Neural progenitor cell (in vitro differentiated cells): Measurements from ENCODE around the gene SLAMF9. TPM values are rescaled to one million over a fixed set of nuclear protein-coding genes. Genes with fewer than 3 reads are reported as not detected.

Experiments
- DNase-seq: peaks from one replicate; pipeline ENCODE4 v3.0.0-alpha.2; 2016; ENCODE audit warnings: low spot score
- H2AFZ ChIP-seq: fragments of 200-600 bp; sonication (generic); replicated peaks from 2 replicates; pipeline ENCODE4 v1.6.1; 2016; ENCODE audit warnings: antibody characterized with exemption
- H3F3A ChIP-seq: fragments of 200-600 bp; sonication (generic); 2 replicates; pipeline ENCODE4 v1.6.1; 2016; ENCODE audit warnings: antibody characterized with exemption, low read depth
- H3K27ac ChIP-seq: fragments of 200-600 bp; sonication (generic); 2 replicates; pipeline ENCODE4 v1.5.1; 2016; ENCODE audit warnings: mild to moderate bottlenecking
- H3K27me3 ChIP-seq: fragments of 200-600 bp; sonication (generic); 2 replicates; pipeline ENCODE4 v1.6.1; 2016; ENCODE audit warnings: mild to moderate bottlenecking, moderate library complexity
- H3K36me3 ChIP-seq: fragments of 200-600 bp; sonication (generic); 2 replicates; pipeline ENCODE4 v1.5.1; 2016
- H3K4me1 ChIP-seq: fragments of 200-600 bp; sonication (generic); 2 replicates; pipeline ENCODE4 v1.6.1; 2016; ENCODE audit warnings: mixed run types
- H3K4me2 ChIP-seq: fragments of 200-600 bp; sonication (generic); 2 replicates; pipeline ENCODE4 v1.6.1; 2016
- H3K4me3 ChIP-seq: fragments of 200-600 bp; sonication (generic); 2 replicates; pipeline ENCODE4 v1.5.1; 2016
- H3K79me2 ChIP-seq: fragments of 200-600 bp; sonication (generic); 2 replicates; pipeline ENCODE4 v1.6.1; 2016; ENCODE audit warnings: low read depth
- H3K9ac ChIP-seq: fragments of 200-600 bp; sonication (generic); 2 replicates; pipeline ENCODE4 v1.6.1; 2016
- H3K9me3 ChIP-seq: fragments of 200-600 bp; sonication (generic); 2 replicates; pipeline ENCODE4 v1.5.1; 2016; ENCODE audit warnings: low read depth
- H4K20me1 ChIP-seq: fragments of 200-600 bp; sonication (generic); 2 replicates; pipeline ENCODE4 v1.6.1; 2016; ENCODE audit warnings: low read depth
- H3K27ac Mint-ChIP-seq: 3 replicates; pipeline ENCODE4 v1.8.0; 2021; ENCODE audit warnings: mixed read lengths
- H3K27me3 Mint-ChIP-seq: 2 replicates; pipeline ENCODE4 v1.8.0; 2022; ENCODE audit warnings: low read depth, mild to moderate bottlenecking, inconsistent platforms, moderate library complexity, mixed read lengths; ENCODE audit not compliant: insufficient read depth
- H3K36me3 Mint-ChIP-seq: 3 replicates; pipeline ENCODE4 v1.8.0; 2021; ENCODE audit warnings: mixed read lengths
- H3K4me1 Mint-ChIP-seq: 3 replicates; pipeline ENCODE4 v1.8.0; 2021; ENCODE audit warnings: mixed read lengths
- H3K4me3 Mint-ChIP-seq: 3 replicates; pipeline ENCODE4 v1.8.0; 2021; ENCODE audit warnings: mild to moderate bottlenecking, moderate library complexity, mixed read lengths
- H3K9me3 Mint-ChIP-seq: 3 replicates; pipeline ENCODE4 v1.8.0; 2020; ENCODE audit warnings: mixed read lengths
- CTCF ChIP-seq: fragments of 200-600 bp; sonication (generic); IDR thresholded peaks from 2 replicates; pipeline ENCODE4 v1.5.1; 2017; ENCODE audit warnings: antibody characterized with exemption, mild to moderate bottlenecking
- EZH2 ChIP-seq: fragments of 200-600 bp; sonication (generic); IDR thresholded peaks from 2 replicates; pipeline ENCODE4 v1.6.1; 2017; ENCODE audit warnings: antibody characterized with exemption, mild to moderate bottlenecking, moderate library complexity
- EZH2phosphoT487 ChIP-seq: fragments of 200-600 bp; sonication (generic); IDR thresholded peaks from 2 replicates; pipeline ENCODE4 v1.6.1; 2017; ENCODE audit warnings: antibody characterized with exemption
- total RNA-seq: library from RNA; depleted of rRNA; stranded (reverse); fragments of >200 nt; gene quantifications from 2 replicates; pipeline ENCODE4 v1.2.3, GENCODE V29; 2015; ENCODE audit warnings: low replicate concordance

The SLAMF9 gene
- total RNA-seq, 1 donor from 2014 or later = not detected

- H3K9me3 Mint-ChIP-seq = peaks cover 3% of the 10 kb centered on the region
- H3K27me3 ChIP-seq = peaks cover 2% of the 10 kb centered on the region
- DNase-seq = no peak
- no peak overlapping the region for H3K4me3 ChIP-seq
- H3K27ac ChIP-seq = no peak overlapping the region
- peaks cover 8% of the 10 kb centered on the region for H3K27me3 Mint-ChIP-seq
- H3K4me2 ChIP-seq = no peak overlapping the region
- no peak overlapping the region for H3K9ac ChIP-seq
- peaks cover 16% of the 10 kb centered on the region for H3K4me1 ChIP-seq
- H4K20me1 ChIP-seq = no peaks in the 10 kb centered on the region
- no peak overlapping the region for H3K27ac Mint-ChIP-seq
- TF ChIP-seq EZH2phosphoT487 = no peak
- no peak for TF ChIP-seq CTCF
- TF ChIP-seq EZH2 = no peak
- no peak overlapping the region for H3K4me3 Mint-ChIP-seq
- peaks cover 17% of the 10 kb centered on the region for H3K4me1 Mint-ChIP-seq
- no peaks in the 10 kb centered on the region for H3K36me3 Mint-ChIP-seq
- H3K79me2 ChIP-seq = no peaks in the 10 kb centered on the region
- H3K36me3 ChIP-seq = no peaks in the 10 kb centered on the region
- no peak overlapping the region for H2AFZ ChIP-seq
- H3K9me3 ChIP-seq = no peaks in the 10 kb centered on the region
- peaks cover 17% of the 10 kb centered on the region for H3F3A ChIP-seq
Observed at GRCh38 chr1:159962176-159962575, 8.1 kb upstream of the SLAMF9 start.

- no peaks in the 10 kb centered on the region for H3K79me2 ChIP-seq
- Mint-ChIP-seq H3K4me1 (peaks cover 17% of the 10 kb centered on the region), H3K9me3 (peaks cover 2% of the 10 kb centered on the region), H3K4me3 (no peak overlapping the region), H3K27me3 (peaks cover 8% of the 10 kb centered on the region), H3K27ac (no peak overlapping the region), H3K36me3 (no peaks in the 10 kb centered on the region)
- H3K9ac ChIP-seq = no peak overlapping the region
- no peaks in the 10 kb centered on the region for H3K36me3 ChIP-seq
- H3F3A ChIP-seq = peaks cover 17% of the 10 kb centered on the region
- H3K9me3 ChIP-seq = no peaks in the 10 kb centered on the region
- H4K20me1 ChIP-seq = no peaks in the 10 kb centered on the region
- H2AFZ ChIP-seq = no peak overlapping the region
- DNase-seq = no peak
- TF ChIP-seq EZH2 = no peak
- no peak for TF ChIP-seq CTCF
- no peak for TF ChIP-seq EZH2phosphoT487
- H3K4me1 ChIP-seq = peaks cover 16% of the 10 kb centered on the region
- H3K4me3 ChIP-seq = no peak overlapping the region
- no peak overlapping the region for H3K27ac ChIP-seq
- no peak overlapping the region for H3K4me2 ChIP-seq
- H3K27me3 ChIP-seq = no peaks in the 10 kb centered on the region
Observed at GRCh38 chr1:159961636-159962035, 7.6 kb upstream of the SLAMF9 start.

DNA sequence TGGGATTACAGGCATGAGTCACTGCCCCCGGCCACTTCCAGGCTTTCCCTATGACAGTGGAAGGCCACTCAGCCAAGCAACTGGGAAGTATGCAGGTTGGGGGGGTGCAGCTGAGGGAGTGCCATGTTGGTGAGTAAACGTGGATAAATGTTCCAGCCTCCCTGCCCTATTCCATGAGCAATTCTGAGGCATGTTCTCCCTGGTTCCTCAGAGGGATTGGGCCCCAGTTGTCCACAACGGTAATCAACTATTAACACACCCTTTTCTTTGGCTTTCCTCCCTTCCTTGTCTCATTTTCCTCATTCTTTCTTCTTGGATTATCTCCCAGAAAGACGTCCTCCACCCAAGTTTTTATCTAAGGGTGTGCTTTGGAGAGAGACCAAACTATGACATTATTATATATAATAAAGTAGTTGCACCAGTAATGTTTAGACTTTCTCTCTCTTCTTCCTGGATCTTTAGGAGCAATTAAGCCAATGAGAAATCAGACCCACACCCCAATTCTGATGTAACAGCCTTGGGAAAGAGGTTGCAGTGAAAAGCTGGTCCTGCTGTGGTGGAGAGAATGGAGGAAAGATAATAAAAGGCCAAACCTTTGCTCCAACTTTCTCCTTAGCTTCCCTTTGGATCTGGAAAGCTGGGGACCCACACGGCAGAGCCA is 6.8 kb upstream of the SLAMF9 start:
- Histone ChIP-seq H3K9me3 (no peaks in the 10 kb centered on the region), H3K27me3 (no peaks in the 10 kb centered on the region), H3K4me1 (peaks cover 16% of the 10 kb centered on the region), H3K9ac (no peak overlapping the region), H3K79me2 (no peaks in the 10 kb centered on the region), H3K27ac (no peak overlapping the region), H3K4me2 (no peak overlapping the region), H3F3A (peaks cover 17% of the 10 kb centered on the region), H4K20me1 (no peaks in the 10 kb centered on the region), H3K4me3 (no peak overlapping the region), H2AFZ (no peak overlapping the region), H3K36me3 (no peaks in the 10 kb centered on the region)
- H3K27me3 Mint-ChIP-seq = peaks cover 4% of the 10 kb centered on the region
- no peak for DNase-seq
- H3K4me1 Mint-ChIP-seq = peaks cover 17% of the 10 kb centered on the region
- H3K27ac Mint-ChIP-seq = no peak overlapping the region
- TF ChIP-seq EZH2 (no peak), EZH2phosphoT487 (no peak), CTCF (no peak)
- peaks cover 2% of the 10 kb centered on the region for H3K9me3 Mint-ChIP-seq
- H3K4me3 Mint-ChIP-seq = no peak overlapping the region
- H3K36me3 Mint-ChIP-seq = no peaks in the 10 kb centered on the region
